Esophagus muscularis mucosa (tissue), 3 donors: ENCODE results near the gene MINDY3.

Experiments used
- EP300 ChIP-seq: sonication (generic); formaldehyde crosslinking; IDR thresholded peaks from one replicate; pipeline ENCODE4 v1.6.1; 2017; ENCODE audit warnings: antibody characterized with exemption
- TF ChIP-seq, protein P1 (sequence below), 3 experiments: fragments of 200-600 bp in 2 of 3; fragments of 450-650 bp in 1 of 3; sonication (generic) in 2 of 3; IDR thresholded peaks; one replicate each; pipeline ENCODE4 v1.5.1; 2017 to 2019; ENCODE audit warnings: antibody characterized with exemption in 3 of 3, mild to moderate bottlenecking in 2 of 3, moderate library complexity in 1 of 3

DNA sequence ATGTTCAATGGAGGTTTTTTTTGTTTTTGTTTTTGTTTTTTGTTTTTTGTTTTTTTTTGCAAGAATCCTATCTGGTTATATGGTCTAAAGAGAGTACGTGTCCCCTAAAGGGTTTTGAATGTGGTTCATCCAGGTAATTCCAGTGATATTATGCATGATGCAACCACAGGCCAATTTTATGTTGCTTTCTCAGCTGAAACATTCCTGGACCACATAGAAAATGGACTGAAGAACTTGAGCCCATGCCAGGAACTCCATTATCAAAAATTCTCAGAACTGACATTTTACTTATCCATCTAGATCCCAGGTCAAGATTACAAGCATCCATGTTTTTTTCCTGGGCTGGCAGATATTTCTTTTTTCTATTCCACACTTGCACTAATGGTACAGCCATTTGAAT lies 11.5 kb upstream of the MINDY3 start:
- TF ChIP-seq, protein P1, sequence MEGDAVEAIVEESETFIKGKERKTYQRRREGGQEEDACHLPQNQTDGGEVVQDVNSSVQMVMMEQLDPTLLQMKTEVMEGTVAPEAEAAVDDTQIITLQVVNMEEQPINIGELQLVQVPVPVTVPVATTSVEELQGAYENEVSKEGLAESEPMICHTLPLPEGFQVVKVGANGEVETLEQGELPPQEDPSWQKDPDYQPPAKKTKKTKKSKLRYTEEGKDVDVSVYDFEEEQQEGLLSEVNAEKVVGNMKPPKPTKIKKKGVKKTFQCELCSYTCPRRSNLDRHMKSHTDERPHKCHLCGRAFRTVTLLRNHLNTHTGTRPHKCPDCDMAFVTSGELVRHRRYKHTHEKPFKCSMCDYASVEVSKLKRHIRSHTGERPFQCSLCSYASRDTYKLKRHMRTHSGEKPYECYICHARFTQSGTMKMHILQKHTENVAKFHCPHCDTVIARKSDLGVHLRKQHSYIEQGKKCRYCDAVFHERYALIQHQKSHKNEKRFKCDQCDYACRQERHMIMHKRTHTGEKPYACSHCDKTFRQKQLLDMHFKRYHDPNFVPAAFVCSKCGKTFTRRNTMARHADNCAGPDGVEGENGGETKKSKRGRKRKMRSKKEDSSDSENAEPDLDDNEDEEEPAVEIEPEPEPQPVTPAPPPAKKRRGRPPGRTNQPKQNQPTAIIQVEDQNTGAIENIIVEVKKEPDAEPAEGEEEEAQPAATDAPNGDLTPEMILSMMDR (IDR thresholded peaks at IDR 0.05) = no peak
- TF ChIP-seq EP300 = no peak
